WTC11 (cell line): ENCODE data around the gene PPP6R3.

Experiments used
- CBFB ChIP-seq: sonication (generic); formaldehyde crosslinking; IDR thresholded peaks from 2 replicates; pipeline ENCODE4 v1.8.1; 2022; ENCODE audit warnings: mild to moderate bottlenecking, low read depth, missing genetic modification reagents
- CREB1 ChIP-seq: sonication (generic); formaldehyde crosslinking; IDR thresholded peaks from 2 replicates; pipeline ENCODE4 v1.8.0; 2023; ENCODE audit warnings: mild to moderate bottlenecking, missing genetic modification reagents
- JUN ChIP-seq: sonication (generic); formaldehyde crosslinking; IDR thresholded peaks from 2 replicates; pipeline ENCODE4 v1.8.0; 2023; ENCODE audit warnings: mild to moderate bottlenecking, missing genetic modification reagents
- KAT7 ChIP-seq: sonication (generic); formaldehyde crosslinking; IDR thresholded peaks from 2 replicates; pipeline ENCODE4 v1.8.1; 2023; ENCODE audit warnings: missing genetic modification reagents, mild to moderate bottlenecking, borderline replicate concordance
- NR2C2 ChIP-seq: sonication (generic); formaldehyde crosslinking; IDR thresholded peaks from 2 replicates; pipeline ENCODE4 v1.8.0; 2022; ENCODE audit warnings: mild to moderate bottlenecking, missing genetic modification reagents
- RELA ChIP-seq: sonication (generic); formaldehyde crosslinking; IDR thresholded peaks from 2 replicates; pipeline ENCODE4 v1.8.1; 2022; ENCODE audit warnings: missing genetic modification reagents, mild to moderate bottlenecking, borderline replicate concordance
- TF ChIP-seq, protein P1 (sequence below): fragments of 200-600 bp; IDR thresholded peaks from 2 replicates; pipeline ENCODE4 v1.8.0; 2022; ENCODE audit warnings: antibody characterized with exemption
- TF ChIP-seq, protein P2 (sequence below): sonication (generic); formaldehyde crosslinking; conservative IDR thresholded peaks from 2 replicates; pipeline ENCODE4 v1.8.1; 2022; ENCODE audit warnings: mild to moderate bottlenecking, missing genetic modification reagents
- TF ChIP-seq, protein P3 (sequence below): sonication (generic); formaldehyde crosslinking; IDR thresholded peaks from 2 replicates; pipeline ENCODE4 v1.8.1; 2023; ENCODE audit warnings: mild to moderate bottlenecking, missing genetic modification reagents

DNA sequence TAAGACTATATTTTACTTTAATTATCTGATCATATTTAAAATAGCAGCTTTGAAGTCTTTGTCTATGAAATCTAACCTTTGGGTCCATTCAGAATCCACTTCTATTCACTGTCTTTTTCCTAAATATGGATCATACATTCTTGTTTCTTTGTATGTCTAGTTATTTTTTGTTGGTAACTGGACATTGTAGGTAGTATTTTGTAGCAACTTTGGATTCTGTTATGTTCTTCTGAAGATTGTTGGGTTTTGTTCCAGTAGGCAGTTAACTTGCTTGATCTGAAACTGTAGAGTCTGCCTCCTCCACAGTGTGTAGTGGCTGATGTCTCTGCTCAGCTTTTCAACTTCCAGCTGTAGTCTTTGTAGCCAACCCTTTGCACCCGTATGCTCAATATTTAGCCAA is 186.3 kb downstream of the PPP6R3 start:
- TF ChIP-seq CREB1 = no peak
- TF ChIP-seq, protein P1, sequence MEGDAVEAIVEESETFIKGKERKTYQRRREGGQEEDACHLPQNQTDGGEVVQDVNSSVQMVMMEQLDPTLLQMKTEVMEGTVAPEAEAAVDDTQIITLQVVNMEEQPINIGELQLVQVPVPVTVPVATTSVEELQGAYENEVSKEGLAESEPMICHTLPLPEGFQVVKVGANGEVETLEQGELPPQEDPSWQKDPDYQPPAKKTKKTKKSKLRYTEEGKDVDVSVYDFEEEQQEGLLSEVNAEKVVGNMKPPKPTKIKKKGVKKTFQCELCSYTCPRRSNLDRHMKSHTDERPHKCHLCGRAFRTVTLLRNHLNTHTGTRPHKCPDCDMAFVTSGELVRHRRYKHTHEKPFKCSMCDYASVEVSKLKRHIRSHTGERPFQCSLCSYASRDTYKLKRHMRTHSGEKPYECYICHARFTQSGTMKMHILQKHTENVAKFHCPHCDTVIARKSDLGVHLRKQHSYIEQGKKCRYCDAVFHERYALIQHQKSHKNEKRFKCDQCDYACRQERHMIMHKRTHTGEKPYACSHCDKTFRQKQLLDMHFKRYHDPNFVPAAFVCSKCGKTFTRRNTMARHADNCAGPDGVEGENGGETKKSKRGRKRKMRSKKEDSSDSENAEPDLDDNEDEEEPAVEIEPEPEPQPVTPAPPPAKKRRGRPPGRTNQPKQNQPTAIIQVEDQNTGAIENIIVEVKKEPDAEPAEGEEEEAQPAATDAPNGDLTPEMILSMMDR = no peak
- no peak for TF ChIP-seq RELA (CRISPR knock-in tag)
- TF ChIP-seq, protein P2, sequence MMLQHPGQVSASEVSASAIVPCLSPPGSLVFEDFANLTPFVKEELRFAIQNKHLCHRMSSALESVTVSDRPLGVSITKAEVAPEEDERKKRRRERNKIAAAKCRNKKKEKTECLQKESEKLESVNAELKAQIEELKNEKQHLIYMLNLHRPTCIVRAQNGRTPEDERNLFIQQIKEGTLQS (CRISPR knock-in tag) = no peak
- no peak for TF ChIP-seq JUN (CRISPR knock-in tag)
- TF ChIP-seq, protein P3, sequence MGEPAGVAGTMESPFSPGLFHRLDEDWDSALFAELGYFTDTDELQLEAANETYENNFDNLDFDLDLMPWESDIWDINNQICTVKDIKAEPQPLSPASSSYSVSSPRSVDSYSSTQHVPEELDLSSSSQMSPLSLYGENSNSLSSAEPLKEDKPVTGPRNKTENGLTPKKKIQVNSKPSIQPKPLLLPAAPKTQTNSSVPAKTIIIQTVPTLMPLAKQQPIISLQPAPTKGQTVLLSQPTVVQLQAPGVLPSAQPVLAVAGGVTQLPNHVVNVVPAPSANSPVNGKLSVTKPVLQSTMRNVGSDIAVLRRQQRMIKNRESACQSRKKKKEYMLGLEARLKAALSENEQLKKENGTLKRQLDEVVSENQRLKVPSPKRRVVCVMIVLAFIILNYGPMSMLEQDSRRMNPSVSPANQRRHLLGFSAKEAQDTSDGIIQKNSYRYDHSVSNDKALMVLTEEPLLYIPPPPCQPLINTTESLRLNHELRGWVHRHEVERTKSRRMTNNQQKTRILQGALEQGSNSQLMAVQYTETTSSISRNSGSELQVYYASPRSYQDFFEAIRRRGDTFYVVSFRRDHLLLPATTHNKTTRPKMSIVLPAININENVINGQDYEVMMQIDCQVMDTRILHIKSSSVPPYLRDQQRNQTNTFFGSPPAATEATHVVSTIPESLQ (CRISPR knock-in tag) = no peak
- TF ChIP-seq KAT7 (CRISPR knock-in tag) = no peak
- TF ChIP-seq CBFB = no peak
- no peak for TF ChIP-seq NR2C2 (CRISPR knock-in tag)
